K562 (cell line): ENCODE measurements around the gene CABP7. TPM values are rescaled to one million over a fixed set of nuclear protein-coding genes. Genes with fewer than 3 reads are reported as not detected.

ENCODE experiments used
- ATF7 ChIP-seq: fragments of 450-650 bp; IDR thresholded peaks from 2 replicates; pipeline ENCODE4 v1.7.1; 2014; ENCODE audit warnings: mild to moderate bottlenecking, moderate library complexity
- HDAC2 ChIP-seq: fragments of 450-650 bp; IDR thresholded peaks from 2 replicates; pipeline ENCODE4 v1.6.1; 2016; ENCODE audit warnings: mild to moderate bottlenecking
- NONO ChIP-seq, 2 experiments: fragments of 200-400 bp in 1 of 2; fragments of 450-650 bp in 1 of 2; formaldehyde crosslinking in 1 of 2; IDR thresholded peaks; 2 replicates each; pipeline ENCODE4 v1.6.1; 2017; ENCODE audit warnings: low read depth in 2 of 2, mild to moderate bottlenecking in 2 of 2, moderate library complexity in 2 of 2, low read length in 1 of 2
- SMC3 ChIP-seq: conservative IDR thresholded peaks from 2 replicates; pipeline ENCODE4 v1.6.1; 2011; ENCODE audit warnings: low read depth, low read length, improper control_type of control experiment; ENCODE audit not compliant: insufficient read depth
- TOE1 ChIP-seq, 2 experiments: fragments of 450-650 bp in 1 of 2; sonication (generic) in 1 of 2; formaldehyde crosslinking in 1 of 2; IDR thresholded peaks; 2 replicates each; pipeline versions ENCODE4 v1.7.1 to v1.8.0; 2016 to 2022; ENCODE audit warnings: borderline replicate concordance in 2 of 2, mild to moderate bottlenecking in 2 of 2, antibody characterized with exemption in 1 of 2, inconsistent platforms in 1 of 2, low read depth in 1 of 2, missing genetic modification reagents in 1 of 2, moderate library complexity in 1 of 2
- TSC22D4 ChIP-seq: fragments of 450-650 bp; IDR thresholded peaks from 2 replicates; pipeline ENCODE4 v1.6.1; 2016; ENCODE audit warnings: missing genetic modification characterization, missing biosample characterization, control low read depth
- ZNF584 ChIP-seq: fragments of 200-800 bp; sonication (Bioruptor generic); IDR thresholded peaks from 2 replicates; pipeline ENCODE4 v1.6.1; 2016; ENCODE audit warnings: low read depth, mild to moderate bottlenecking, missing genetic modification characterization, missing compliant biosample characterization
- polyA plus RNA-seq, 8 experiments: library from polyadenylated mRNA; depleted of rRNA in 4 of 8; stranded (reverse) in 5 of 8; unstranded in 3 of 8; fragments of >200 nt; fragmentation: Nextera tagmentation in 2 of 8; fragmentation: Illumina TruSeq in 1 of 8; extraction: Ambion mirVana in 2 of 8; extraction: Trizol in 1 of 8; gene quantifications; 2 replicates each; pipeline versions ENCODE4 v1.2.1 to v1.2.3, GENCODE V29; 2011 to 2014; ENCODE audit warnings: inconsistent platforms in 1 of 8, missing spikeins in 1 of 8
- total RNA-seq, 7 experiments: library from RNA; depleted of rRNA in 6 of 7; stranded (reverse); fragments of >200 nt in 6 of 7; fragmentation: Illumina TruSeq in 2 of 7; extraction: Trizol in 2 of 7; gene quantifications; 2 replicates each; pipeline versions ENCODE4 v1.2.1 to v1.2.3, GENCODE V29; 2011 to 2021; ENCODE audit warnings: low replicate concordance in 1 of 7
- TF ChIP-seq, protein P1 (sequence below): fragments of 200-800 bp; sonication (Bioruptor generic); IDR thresholded peaks from 2 replicates; pipeline ENCODE4 v1.6.1; 2017; ENCODE audit warnings: missing genetic modification characterization, missing compliant biosample characterization
- TF ChIP-seq, protein P2 (sequence below): fragments of 450-650 bp; IDR thresholded peaks from 2 replicates; pipeline ENCODE4 v1.6.1; 2016; ENCODE audit warnings: low read depth, mild to moderate bottlenecking, moderate library complexity
- TF ChIP-seq, protein P3 (sequence below), 2 experiments: IDR thresholded peaks; 2 replicates each; pipeline ENCODE4 v1.6.1; 2012; ENCODE audit warnings: improper control_type of control experiment in 2 of 2, low read depth in 2 of 2, low read length in 2 of 2, borderline replicate concordance in 1 of 2
- TF ChIP-seq, protein P4 (sequence below), 2 experiments: fragments of 450-650 bp; IDR thresholded peaks; 2 replicates each; pipeline ENCODE4 v1.6.1; 2016; ENCODE audit warnings: mild to moderate bottlenecking in 2 of 2, borderline replicate concordance in 1 of 2, low read depth in 1 of 2, moderate library complexity in 1 of 2

Gene CABP7
- total and polyA plus RNA-seq, 9 of the 15 experiments (the other 6 are each of a cell fraction or from before 2014, with no cell fraction given), result not detected

DNA sequence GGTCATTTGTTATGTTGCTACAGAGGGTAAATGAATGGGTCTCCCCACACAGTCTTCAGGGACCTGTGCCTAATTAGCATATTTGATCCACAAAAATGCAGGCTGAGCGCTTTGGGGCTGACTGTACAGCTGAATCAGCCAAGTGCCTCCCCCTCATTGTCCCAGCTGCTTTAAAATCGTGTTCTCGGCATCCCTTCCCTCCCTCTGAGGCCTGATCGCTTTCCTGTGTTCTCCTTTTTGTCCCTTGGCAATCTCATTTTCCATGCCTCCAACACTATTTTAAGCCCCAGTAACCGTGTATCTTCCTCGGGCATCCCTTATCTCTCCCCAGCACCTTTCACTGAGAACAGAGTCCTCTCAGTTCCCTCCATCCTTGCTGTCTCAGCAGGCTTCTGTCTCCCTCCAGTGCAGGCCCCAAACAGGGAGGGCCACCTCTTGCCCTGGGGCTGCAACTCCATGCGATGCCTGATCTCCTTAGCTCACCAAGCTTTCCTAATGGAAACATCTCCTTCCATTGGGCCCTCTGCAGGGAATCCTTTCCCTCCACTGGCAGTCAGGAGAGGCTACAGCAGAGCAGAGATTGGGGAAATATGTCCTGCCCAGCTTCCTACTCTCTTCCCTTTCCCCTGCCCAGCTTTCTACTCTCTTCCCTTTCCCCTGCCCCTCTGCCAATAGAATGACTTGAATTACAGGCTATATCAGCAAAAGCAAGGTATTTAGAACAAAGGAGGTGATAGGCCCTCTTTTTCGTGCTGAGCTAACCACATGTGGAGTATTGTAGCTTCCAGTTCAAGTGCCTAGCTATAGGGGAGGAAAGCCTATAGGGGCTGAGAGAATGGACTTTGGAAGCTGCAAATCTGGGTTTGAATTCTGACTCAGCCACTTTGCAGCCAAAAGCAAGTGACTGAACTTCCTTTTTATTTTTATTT is 61.2 kb downstream of the CABP7 start (continued):
- TF ChIP-seq, protein P1, sequence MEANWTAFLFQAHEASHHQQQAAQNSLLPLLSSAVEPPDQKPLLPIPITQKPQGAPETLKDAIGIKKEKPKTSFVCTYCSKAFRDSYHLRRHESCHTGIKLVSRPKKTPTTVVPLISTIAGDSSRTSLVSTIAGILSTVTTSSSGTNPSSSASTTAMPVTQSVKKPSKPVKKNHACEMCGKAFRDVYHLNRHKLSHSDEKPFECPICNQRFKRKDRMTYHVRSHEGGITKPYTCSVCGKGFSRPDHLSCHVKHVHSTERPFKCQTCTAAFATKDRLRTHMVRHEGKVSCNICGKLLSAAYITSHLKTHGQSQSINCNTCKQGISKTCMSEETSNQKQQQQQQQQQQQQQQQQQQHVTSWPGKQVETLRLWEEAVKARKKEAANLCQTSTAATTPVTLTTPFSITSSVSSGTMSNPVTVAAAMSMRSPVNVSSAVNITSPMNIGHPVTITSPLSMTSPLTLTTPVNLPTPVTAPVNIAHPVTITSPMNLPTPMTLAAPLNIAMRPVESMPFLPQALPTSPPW (CRISPR knock-in tag), result peak; percentile 60
- TF ChIP-seq SMC3 (0 out of 2 replicates have a peak, but pooled peaks have one; percentile 23), TOE1 (IDR thresholded peaks at IDR 0.05; ENCODE audit: borderline replicate concordance) (0 out of 2 replicates have a peak, but pooled peaks have one; percentile 35), TOE1 (CRISPR knock-in tag; IDR thresholded peaks at IDR 0.05; ENCODE audit: borderline replicate concordance, low read depth) (no peak), ATF7 (peak; percentile 61), ZNF584 (CRISPR knock-in tag) (0 out of 2 replicates have a peak, but pooled peaks have one; percentile 57), HDAC2 (peak; percentile 97), TSC22D4 (tag) (no peak), NONO (IDR thresholded peaks at IDR 0.05; ENCODE audit: low read depth in 2 of 2, low read length in 1 of 2) (no peak)
- TF ChIP-seq, protein P2, sequence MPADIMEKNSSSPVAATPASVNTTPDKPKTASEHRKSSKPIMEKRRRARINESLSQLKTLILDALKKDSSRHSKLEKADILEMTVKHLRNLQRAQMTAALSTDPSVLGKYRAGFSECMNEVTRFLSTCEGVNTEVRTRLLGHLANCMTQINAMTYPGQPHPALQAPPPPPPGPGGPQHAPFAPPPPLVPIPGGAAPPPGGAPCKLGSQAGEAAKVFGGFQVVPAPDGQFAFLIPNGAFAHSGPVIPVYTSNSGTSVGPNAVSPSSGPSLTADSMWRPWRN, result peak; percentile 61; the same call in 1 of the 2 replicates
- TF ChIP-seq, protein P3, sequence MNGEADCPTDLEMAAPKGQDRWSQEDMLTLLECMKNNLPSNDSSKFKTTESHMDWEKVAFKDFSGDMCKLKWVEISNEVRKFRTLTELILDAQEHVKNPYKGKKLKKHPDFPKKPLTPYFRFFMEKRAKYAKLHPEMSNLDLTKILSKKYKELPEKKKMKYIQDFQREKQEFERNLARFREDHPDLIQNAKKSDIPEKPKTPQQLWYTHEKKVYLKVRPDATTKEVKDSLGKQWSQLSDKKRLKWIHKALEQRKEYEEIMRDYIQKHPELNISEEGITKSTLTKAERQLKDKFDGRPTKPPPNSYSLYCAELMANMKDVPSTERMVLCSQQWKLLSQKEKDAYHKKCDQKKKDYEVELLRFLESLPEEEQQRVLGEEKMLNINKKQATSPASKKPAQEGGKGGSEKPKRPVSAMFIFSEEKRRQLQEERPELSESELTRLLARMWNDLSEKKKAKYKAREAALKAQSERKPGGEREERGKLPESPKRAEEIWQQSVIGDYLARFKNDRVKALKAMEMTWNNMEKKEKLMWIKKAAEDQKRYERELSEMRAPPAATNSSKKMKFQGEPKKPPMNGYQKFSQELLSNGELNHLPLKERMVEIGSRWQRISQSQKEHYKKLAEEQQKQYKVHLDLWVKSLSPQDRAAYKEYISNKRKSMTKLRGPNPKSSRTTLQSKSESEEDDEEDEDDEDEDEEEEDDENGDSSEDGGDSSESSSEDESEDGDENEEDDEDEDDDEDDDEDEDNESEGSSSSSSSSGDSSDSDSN (IDR thresholded peaks at IDR 0.05; ENCODE audit: borderline replicate concordance in 1 of 2, low read depth in 2 of 2, low read length in 2 of 2), result peak in 1 of 2 experiments; percentile 74; a peak in 2 of 4 replicates
- TF ChIP-seq, protein P4, sequence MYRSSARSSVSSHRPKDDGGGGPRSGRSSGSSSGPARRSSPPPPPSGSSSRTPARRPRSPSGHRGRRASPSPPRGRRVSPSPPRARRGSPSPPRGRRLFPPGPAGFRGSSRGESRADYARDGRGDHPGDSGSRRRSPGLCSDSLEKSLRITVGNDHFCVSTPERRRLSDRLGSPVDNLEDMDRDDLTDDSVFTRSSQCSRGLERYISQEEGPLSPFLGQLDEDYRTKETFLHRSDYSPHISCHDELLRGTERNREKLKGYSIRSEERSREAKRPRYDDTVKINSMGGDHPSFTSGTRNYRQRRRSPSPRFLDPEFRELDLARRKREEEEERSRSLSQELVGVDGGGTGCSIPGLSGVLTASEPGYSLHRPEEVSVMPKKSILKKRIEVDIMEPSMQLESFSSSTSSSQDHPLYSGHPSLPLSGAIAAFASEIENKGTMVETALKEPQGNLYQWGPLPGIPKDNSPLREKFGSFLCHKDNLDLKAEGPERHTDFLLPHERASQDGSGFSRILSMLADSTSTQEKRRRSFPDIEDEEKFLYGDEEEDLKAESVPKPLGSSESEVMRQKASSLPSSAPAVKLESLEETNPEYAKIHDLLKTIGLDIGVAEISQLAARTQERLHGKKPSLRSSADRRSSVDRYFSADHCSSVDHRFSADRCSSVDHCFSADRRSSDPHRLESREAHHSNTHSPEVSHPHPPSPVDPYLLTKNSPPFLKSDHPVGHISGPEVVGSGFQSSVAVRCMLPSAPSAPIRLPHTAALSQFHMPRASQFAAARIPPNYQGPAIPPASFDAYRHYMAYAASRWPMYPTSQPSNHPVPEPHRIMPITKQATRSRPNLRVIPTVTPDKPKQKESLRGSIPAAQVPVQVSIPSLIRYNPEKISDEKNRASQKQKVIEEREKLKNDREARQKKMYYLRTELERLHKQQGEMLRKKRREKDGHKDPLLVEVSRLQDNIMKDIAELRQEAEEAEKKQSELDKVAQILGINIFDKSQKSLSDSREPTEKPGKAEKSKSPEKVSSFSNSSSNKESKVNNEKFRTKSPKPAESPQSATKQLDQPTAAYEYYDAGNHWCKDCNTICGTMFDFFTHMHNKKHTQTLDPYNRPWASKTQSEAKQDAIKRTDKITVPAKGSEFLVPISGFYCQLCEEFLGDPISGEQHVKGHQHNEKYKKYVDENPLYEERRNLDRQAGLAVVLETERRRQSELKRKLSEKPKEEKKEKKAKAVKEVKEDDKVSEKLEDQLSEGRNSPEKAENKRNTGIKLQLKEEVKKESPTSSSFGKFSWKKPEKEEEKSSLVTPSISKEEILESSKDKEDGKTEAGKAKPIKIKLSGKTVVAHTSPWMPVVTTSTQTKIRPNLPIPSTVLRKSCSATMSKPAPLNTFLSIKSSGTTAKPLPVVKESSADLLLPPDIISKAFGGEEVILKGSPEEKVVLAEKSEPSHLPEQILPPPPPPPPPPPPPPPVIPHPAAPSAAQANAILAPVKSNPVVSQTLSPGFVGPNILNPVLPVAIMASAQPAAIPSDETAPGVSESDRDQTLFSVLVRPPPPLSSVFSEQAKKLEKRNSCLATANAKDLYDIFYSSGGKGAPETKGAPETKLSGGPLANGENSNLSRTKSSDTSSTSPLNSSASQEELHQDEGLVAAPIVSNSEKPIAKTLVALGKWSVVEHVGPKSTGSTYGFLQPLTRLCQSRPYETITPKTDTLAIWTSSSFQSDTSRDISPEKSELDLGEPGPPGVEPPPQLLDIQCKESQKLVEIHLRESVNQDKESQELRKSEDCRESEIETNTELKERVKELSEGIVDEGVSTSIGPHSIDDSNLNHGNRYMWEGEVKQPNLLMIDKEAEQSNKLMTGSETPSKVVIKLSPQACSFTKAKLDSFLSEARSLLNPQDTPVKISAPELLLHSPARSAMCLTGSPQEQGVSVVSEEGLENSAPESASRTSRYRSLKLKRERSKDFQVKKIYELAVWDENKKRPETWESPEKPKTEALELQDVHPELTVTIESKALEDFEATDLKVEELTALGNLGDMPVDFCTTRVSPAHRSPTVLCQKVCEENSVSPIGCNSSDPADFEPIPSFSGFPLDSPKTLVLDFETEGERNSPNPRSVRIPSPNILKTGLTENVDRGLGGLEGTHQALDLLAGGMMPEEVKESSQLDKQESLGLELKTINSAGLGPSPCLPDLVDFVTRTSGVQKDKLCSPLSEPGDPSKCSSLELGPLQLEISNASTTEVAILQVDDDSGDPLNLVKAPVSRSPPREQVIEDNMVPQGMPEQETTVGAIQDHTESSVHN (IDR thresholded peaks at IDR 0.05; ENCODE audit: borderline replicate concordance in 1 of 2, low read depth in 1 of 2), result peak in 1 of 2 experiments; percentile 86; a peak in 2 of 4 replicates
